Esophagus squamous epithelium (tissue), 4 donors: ENCODE results near the gene MED17.

Source experiments
- CTCF ChIP-seq, 6 experiments: fragments of 450-650 bp in 4 of 6; fragments of 200-600 bp in 2 of 6; sonication (generic) in 2 of 6; IDR thresholded peaks; one replicate each; pipeline ENCODE4 v1.5.1; 2016 to 2019; ENCODE audit warnings: antibody characterized with exemption in 6 of 6, mild to moderate bottlenecking in 4 of 6, moderate library complexity in 4 of 6
- POLR2A ChIP-seq, 4 donors: fragments of 450-650 bp; IDR thresholded peaks; one replicate each; pipeline ENCODE4 v1.6.1; 2017; ENCODE audit warnings: antibody characterized with exemption in 4 of 4, mild to moderate bottlenecking in 4 of 4, moderate library complexity in 3 of 4

DNA sequence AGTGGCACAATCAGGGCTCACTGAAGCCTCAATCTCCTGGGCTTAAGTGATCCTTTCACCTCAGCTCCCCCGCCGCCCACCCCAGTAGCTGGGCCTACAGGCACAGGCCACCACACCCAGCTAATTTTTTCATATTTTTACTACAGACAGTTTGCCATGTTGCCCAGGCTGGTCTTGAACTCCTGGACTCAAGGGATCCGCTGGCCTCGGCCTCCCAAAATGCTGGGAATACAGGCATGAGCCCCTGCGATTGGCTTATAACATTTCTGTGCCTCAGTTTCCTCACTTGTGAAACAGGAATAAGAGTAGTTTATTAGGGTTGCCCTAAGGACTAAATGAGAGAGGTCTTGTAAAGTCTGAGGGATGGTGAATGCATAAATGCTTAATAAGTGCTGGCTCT lies 65.1 kb downstream of the MED17 start:
- TF ChIP-seq CTCF (IDR thresholded peaks at IDR 0.05) (no peak), POLR2A (IDR thresholded peaks at IDR 0.05) (no peak)
